Activated T-helper 2 cell treated with anti-CD3 and anti-CD28 coated beads, Interferon-gamma antibody, Interleukin-2, Interleukin-4, amounts not matched to agents 10 μg/mL and 5 μg/mL and 100 μg/mL, durations not matched to agents 14 hours and 24 hours and 36 hours (primary cell): ENCODE measurements around the gene PRR19. TPM values are rescaled to one million over a fixed set of nuclear protein-coding genes. Genes with fewer than 3 reads are reported as not detected.

Experiments used
- total RNA-seq: library from RNA; stranded (reverse); gene quantifications from 2 replicates; pipeline ENCODE4 v1.2.3, GENCODE V29; 2022

Gene PRR19
- total RNA-seq, 1 donor from 2014 or later, result 0.91 TPM

Other genes starting within 250 kb of the PRR19 start
- 2.4 and 3.3 TPM in 2 replicates for gene GRIK5, start 231.9 kb upstream of the PRR19 start, total RNA-seq
- 15.7 and 16.6 TPM in 2 replicates for gene ZNF574, start 226.0 kb upstream of the PRR19 start, total RNA-seq
- gene POU2F2, start 169.7 kb upstream of the PRR19 start, total RNA-seq, result 48.6 and 49.5 TPM in 2 replicates
- gene DEDD2, start 84.5 kb upstream of the PRR19 start, total RNA-seq, result 32.1 and 33.6 TPM in 2 replicates
- gene ZNF526, start 81.8 kb upstream of the PRR19 start, total RNA-seq, result 17.3 and 18.4 TPM in 2 replicates
- gene GSK3A, start 59.5 kb upstream of the PRR19 start, total RNA-seq, result 48.0 and 52.4 TPM in 2 replicates
- 58.4 and 59.1 TPM in 2 replicates for gene ERF, start 47.0 kb upstream of the PRR19 start, total RNA-seq
- gene CIC, start 32.9 kb upstream of the PRR19 start, total RNA-seq, result 68.3 and 69.3 TPM in 2 replicates
- gene PAFAH1B3, start 492 bp downstream of the PRR19 start, total RNA-seq, result 49.3 and 50.9 TPM in 2 replicates
- gene TMEM145, start 11.2 kb downstream of the PRR19 start, total RNA-seq, result 0.71 and 0.85 TPM in 2 replicates
- 9.7 and 10.3 TPM in 2 replicates for gene MEGF8, start 23.5 kb downstream of the PRR19 start, total RNA-seq
- 0.53 TPM in 1 of 2 replicates, not detected in the other for gene CNFN, start 88.2 kb downstream of the PRR19 start, total RNA-seq
- 33.0 and 35.2 TPM in 2 replicates for gene LIPE, start 125.3 kb downstream of the PRR19 start, total RNA-seq
- not detected in 2 replicates for gene CXCL17, start 140.8 kb downstream of the PRR19 start, total RNA-seq
- gene CEACAM1, start 226.3 kb downstream of the PRR19 start, total RNA-seq, result 7.1 and 8.5 TPM in 2 replicates